ENCODE measurements around the gene TATDN2. TPM values are rescaled to one million over a fixed set of nuclear protein-coding genes. Genes with fewer than 3 reads are reported as not detected.

The TATDN2 gene
- total and polyA plus RNA-seq, 9 of the 15 experiments (the other 6 are each of a cell fraction or from before 2014, with no cell fraction given): 5.2 to 44.7 (median 25.8) TPM

GRCh38 chr3:10268116-10268515, 19.9 kb downstream of the TATDN2 start:
- no peak overlapping the region for H3K9ac ChIP-seq (ENCODE audit: insufficient read depth in 1 of 2, low read depth in 2 of 2, low read length in 2 of 2)
- no TSS peak for BruUV-seq (replicated peaks)
- no peak overlapping the region for H3K4me3 ChIP-seq
- H3K9me1 ChIP-seq (ENCODE audit: control insufficient read depth, insufficient read depth, low read length): no peaks in the 10 kb centered on the region
- H2AFZ ChIP-seq (ENCODE audit: low read depth, low read length): no peak overlapping the region
- FAIRE-seq (no peak), DNase-seq (ENCODE audit: extremely low read depth in 1 of 4, low spot score in 3 of 4) (no peak), ATAC-seq (no peak)
- H3K4me1 ChIP-seq (replicated peaks in 1 of 2; ENCODE audit: control insufficient read depth in 2 of 2, insufficient read depth in 2 of 2, low read length in 2 of 2): peaks cover 7 to 14% of the 10 kb centered on the region in 2 experiments; a peak in 4 of 5 replicates
- no peak overlapping the region for H3K4me2 ChIP-seq (ENCODE audit: insufficient read depth, low read length)
- H3K36me3 ChIP-seq (ENCODE audit: control insufficient read depth, insufficient read depth, low read length): peaks cover 89% of the 10 kb centered on the region
- H3K27me3 ChIP-seq (ENCODE audit: control insufficient read depth in 2 of 2, insufficient read depth in 2 of 2, low read length in 2 of 2): no peaks in the 10 kb centered on the region
- ChIA-PET POLR2A (interaction anchor here (1.7 kb wide), 1 partner anchor 14 kb away, joined by 4 read pairs; no protein-coding TSS in a partner anchor), CTCF (ENCODE audit: low intra/inter-chr PET ratio) (no interaction called here)
- peaks cover 86% of the 10 kb centered on the region for H3K79me2 ChIP-seq (ENCODE audit: control insufficient read depth, insufficient read depth, low read length)
- TF ChIP-seq POLR2AphosphoS5 (IDR thresholded peaks at IDR 0.05; ENCODE audit: control insufficient read depth, insufficient read depth, low read depth, low read length) (no peak), ZNF668 (CRISPR knock-in tag; IDR thresholded peaks at IDR 0.05) (no peak), ZBTB11 (CRISPR knock-in tag; IDR thresholded peaks at IDR 0.05) (no peak), RBM25 (IDR thresholded peaks at IDR 0.05; ENCODE audit: low read depth, low read length, severe bottlenecking) (no peak), ZBTB34 (CRISPR knock-in tag; IDR thresholded peaks at IDR 0.05) (no peak), ZNF449 (CRISPR knock-in tag; IDR thresholded peaks at IDR 0.05) (no peak), SMAD2 (IDR thresholded peaks at IDR 0.05; ENCODE audit: low read depth, low read length) (no peak), WHSC1 (IDR thresholded peaks at IDR 0.05; ENCODE audit: low read length) (no peak), ZBTB2 (IDR thresholded peaks at IDR 0.05) (no peak)
- H3K9me3 ChIP-seq (replicated peaks; ENCODE audit: control insufficient read depth, insufficient read depth, low read depth, low read length): no peaks in the 10 kb centered on the region
- peaks cover 8% of the 10 kb centered on the region for H4K20me1 ChIP-seq (replicated peaks; ENCODE audit: control insufficient read depth, insufficient read depth, low read length)
- H3K27ac ChIP-seq (ENCODE audit: extremely low read depth, low read depth, low read length): no peak overlapping the region
- in situ Hi-C loops (cut with MboI): no loop called here
- intact Hi-C loops (cut with micrococcal nuclease): no loop called here

Measured in K562 (cell line).